ENCODE data around the gene TMEM119. TPM values are rescaled to one million over a fixed set of nuclear protein-coding genes. Genes with fewer than 3 reads are reported as not detected.
"Not testable (repeated sequence)": the region's sequence is repeated elsewhere in the genome, so short reads cannot be mapped to it uniquely, and the experiment has no call there.

Gene TMEM119
- total RNA-seq, 2 donors from 2014 or later: not detected

GRCh38 chr12:108627134-108627920, 29.4 kb upstream of the TMEM119 start:
- ATAC-seq (no peak), DNase-seq (ENCODE audit: low spot score) (no peak)
- Mint-ChIP-seq H3K27me3 (no peaks in the 10 kb centered on the region), H3K9me3 (no peaks in the 10 kb centered on the region), H3K4me3 (peak overlapping the region; percentile 87), H3K4me1 (ENCODE audit: low read depth in 2 of 2) (peaks cover 53 to 71% of the 10 kb centered on the region in 2 donors), H3K36me3 (peaks cover 18% of the 10 kb centered on the region), H3K27ac (peak overlapping the region; percentile 92 to 100)

GRCh38 chr12:108625228-108625627, 27.3 kb upstream of the TMEM119 start:
- DNase-seq (ENCODE audit: low spot score): no peak
- Mint-ChIP-seq H3K27ac (peak overlapping the region; percentile 92 to 100), H3K27me3 (no peaks in the 10 kb centered on the region), H3K4me3 (peak overlapping the region; percentile 16), H3K9me3 (no peaks in the 10 kb centered on the region), H3K4me1 (ENCODE audit: low read depth in 2 of 2) (peaks cover 51 to 69% of the 10 kb centered on the region in 2 donors), H3K36me3 (peaks cover 21% of the 10 kb centered on the region)
- ATAC-seq: no peak

GRCh38 chr12:108623577-108623976, 25.7 kb upstream of the TMEM119 start:
- DNase-seq (ENCODE audit: low spot score) (no peak), ATAC-seq (no peak)
- no peak overlapping the region for H3K4me3 Mint-ChIP-seq
- H3K4me1 Mint-ChIP-seq (ENCODE audit: low read depth in 2 of 2): peaks cover 58 to 75% of the 10 kb centered on the region in 2 donors
- peaks cover 21% of the 10 kb centered on the region for H3K36me3 Mint-ChIP-seq
- H3K9me3 Mint-ChIP-seq: no peaks in the 10 kb centered on the region
- H3K27me3 Mint-ChIP-seq: no peaks in the 10 kb centered on the region
- H3K27ac Mint-ChIP-seq: peak overlapping the region; percentile 92 to 100

- peaks cover 59 to 75% of the 10 kb centered on the region in 2 donors for H3K4me1 Mint-ChIP-seq (ENCODE audit: low read depth in 2 of 2)
- H3K4me3 Mint-ChIP-seq: no peak overlapping the region
- H3K27me3 Mint-ChIP-seq: no peaks in the 10 kb centered on the region
- ATAC-seq: no peak
- peaks cover 21% of the 10 kb centered on the region for H3K36me3 Mint-ChIP-seq
- no peak for DNase-seq (ENCODE audit: low spot score)
- no peaks in the 10 kb centered on the region for H3K9me3 Mint-ChIP-seq
- peak overlapping the region; percentile 92 to 100 for H3K27ac Mint-ChIP-seq
Observed at GRCh38 chr12:108622921-108623514, 25.1 kb upstream of the TMEM119 start.

- Mint-ChIP-seq H3K9me3 (no peaks in the 10 kb centered on the region), H3K27me3 (no peaks in the 10 kb centered on the region), H3K4me3 (peak overlapping the region; percentile 74), H3K27ac (peak overlapping the region; percentile 92 to 100), H3K36me3 (peaks cover 21% of the 10 kb centered on the region), H3K4me1 (ENCODE audit: low read depth in 2 of 2) (peaks cover 59 to 77% of the 10 kb centered on the region in 2 donors)
- peak; percentile 76 for DNase-seq (ENCODE audit: low spot score)
- peak; percentile 69 to 74 for ATAC-seq
Observed at GRCh38 chr12:108622421-108622820, 24.5 kb upstream of the TMEM119 start.

GRCh38 chr12:108621161-108621560, 23.3 kb upstream of the TMEM119 start:
- peaks cover 67 to 83% of the 10 kb centered on the region in 2 donors for H3K4me1 Mint-ChIP-seq (ENCODE audit: low read depth in 2 of 2)
- H3K36me3 Mint-ChIP-seq: peaks cover 30% of the 10 kb centered on the region
- peak overlapping the region; percentile 92 to 100 for H3K27ac Mint-ChIP-seq
- peaks cover 4% of the 10 kb centered on the region for H3K9me3 Mint-ChIP-seq
- H3K4me3 Mint-ChIP-seq: peak overlapping the region; percentile 43
- H3K27me3 Mint-ChIP-seq: no peaks in the 10 kb centered on the region
- DNase-seq (ENCODE audit: low spot score) (no peak), ATAC-seq (no peak)

- peak overlapping the region; percentile 36 for H3K4me3 Mint-ChIP-seq
- H3K36me3 Mint-ChIP-seq: peaks cover 31% of the 10 kb centered on the region
- no peaks in the 10 kb centered on the region for H3K27me3 Mint-ChIP-seq
- ATAC-seq (no peak), DNase-seq (ENCODE audit: low spot score) (no peak)
- H3K4me1 Mint-ChIP-seq (ENCODE audit: low read depth in 2 of 2): peaks cover 68 to 82% of the 10 kb centered on the region in 2 donors
- H3K27ac Mint-ChIP-seq: peak overlapping the region; percentile 92 to 100
- peaks cover 5% of the 10 kb centered on the region for H3K9me3 Mint-ChIP-seq
Observed at GRCh38 chr12:108620236-108620879, 22.5 kb upstream of the TMEM119 start.

- H3K27me3 Mint-ChIP-seq: no peaks in the 10 kb centered on the region
- peaks cover 33% of the 10 kb centered on the region for H3K36me3 Mint-ChIP-seq
- ATAC-seq (no peak), DNase-seq (ENCODE audit: low spot score) (no peak)
- H3K9me3 Mint-ChIP-seq: peaks cover 5% of the 10 kb centered on the region
- H3K27ac Mint-ChIP-seq: peak overlapping the region; percentile 92 to 100
- H3K4me3 Mint-ChIP-seq: peak overlapping the region; percentile 36
- H3K4me1 Mint-ChIP-seq (ENCODE audit: low read depth in 2 of 2): peaks cover 69 to 82% of the 10 kb centered on the region in 2 donors
Observed at GRCh38 chr12:108619369-108620160, 21.7 kb upstream of the TMEM119 start.

GRCh38 chr12:108618953-108619274, 21.0 kb upstream of the TMEM119 start:
- DNase-seq (ENCODE audit: low spot score); H3K27me3 Mint-ChIP-seq; ATAC-seq; H3K9me3 Mint-ChIP-seq: not testable (repeated sequence)
- peaks cover 33% of the 10 kb centered on the region for H3K36me3 Mint-ChIP-seq
- H3K4me1 Mint-ChIP-seq (ENCODE audit: low read depth in 2 of 2): peaks cover 71 to 84% of the 10 kb centered on the region in 2 donors
- H3K27ac Mint-ChIP-seq: peak overlapping the region; percentile 92 to 100
- peak overlapping the region; percentile 26 for H3K4me3 Mint-ChIP-seq

- Mint-ChIP-seq H3K27ac (peak overlapping the region; percentile 92 to 100), H3K36me3 (peaks cover 29% of the 10 kb centered on the region), H3K4me3 (peak overlapping the region; percentile 31), H3K9me3 (peaks cover 5% of the 10 kb centered on the region), H3K27me3 (no peaks in the 10 kb centered on the region), H3K4me1 (ENCODE audit: low read depth in 2 of 2) (peaks cover 73 to 82% of the 10 kb centered on the region in 2 donors)
- DNase-seq (ENCODE audit: low spot score) (peak; percentile 84), ATAC-seq (peak; percentile 55 to 58)
Observed at GRCh38 chr12:108618079-108618952, 20.4 kb upstream of the TMEM119 start.

- peaks cover 23% of the 10 kb centered on the region for H3K36me3 Mint-ChIP-seq
- peaks cover 5% of the 10 kb centered on the region for H3K9me3 Mint-ChIP-seq
- DNase-seq (ENCODE audit: low spot score) (peak; percentile 94), ATAC-seq (peak; percentile 91 to 94)
- H3K4me1 Mint-ChIP-seq (ENCODE audit: low read depth in 2 of 2): peaks cover 73 to 81% of the 10 kb centered on the region in 2 donors
- H3K27me3 Mint-ChIP-seq: no peaks in the 10 kb centered on the region
- H3K27ac Mint-ChIP-seq: peak overlapping the region; percentile 92 to 100
- H3K4me3 Mint-ChIP-seq: peak overlapping the region; percentile 87
Observed at GRCh38 chr12:108616941-108617858, 19.3 kb upstream of the TMEM119 start.

- H3K36me3 Mint-ChIP-seq: peaks cover 20% of the 10 kb centered on the region
- DNase-seq (ENCODE audit: low spot score): no peak
- H3K27ac Mint-ChIP-seq: peak overlapping the region; percentile 92 to 100
- H3K4me1 Mint-ChIP-seq (ENCODE audit: low read depth in 2 of 2): peaks cover 74 to 81% of the 10 kb centered on the region in 2 donors
- H3K4me3 Mint-ChIP-seq: peak overlapping the region; percentile 87
- no peaks in the 10 kb centered on the region for H3K27me3 Mint-ChIP-seq
- peaks cover 5% of the 10 kb centered on the region for H3K9me3 Mint-ChIP-seq
- no peak for ATAC-seq
Observed at GRCh38 chr12:108616359-108616758, 18.5 kb upstream of the TMEM119 start.
